ENCODE measurements around the gene SERINC3. TPM values are rescaled to one million over a fixed set of nuclear protein-coding genes. Genes with fewer than 3 reads are reported as not detected.

Gene SERINC3
- total RNA-seq, 1 experiment from 2014 or later, result 41.3 TPM

GRCh38 chr20:44494681-44495080 is 27.2 kb downstream of the SERINC3 start (continued):
- TF ChIP-seq ESRRA (CRISPR knock-in tag; IDR thresholded peaks at IDR 0.05; ENCODE audit: borderline replicate concordance) (no peak), JUN (CRISPR knock-in tag; IDR thresholded peaks at IDR 0.05) (no peak), ZNF396 (CRISPR knock-in tag; IDR thresholded peaks at IDR 0.05; ENCODE audit: borderline replicate concordance) (no peak), OVOL2 (CRISPR knock-in tag; IDR thresholded peaks at IDR 0.05; ENCODE audit: borderline replicate concordance) (no peak), MAX (CRISPR knock-in tag; IDR thresholded peaks at IDR 0.05) (no peak), NFATC4 (CRISPR knock-in tag; IDR thresholded peaks at IDR 0.05) (no peak), NR3C1 (CRISPR knock-in tag; conservative IDR thresholded peaks at IDR 0.05; ENCODE audit: low read depth) (no peak), PREB (CRISPR knock-in tag; IDR thresholded peaks at IDR 0.05; ENCODE audit: borderline replicate concordance) (no peak)
- TF ChIP-seq, protein P1, sequence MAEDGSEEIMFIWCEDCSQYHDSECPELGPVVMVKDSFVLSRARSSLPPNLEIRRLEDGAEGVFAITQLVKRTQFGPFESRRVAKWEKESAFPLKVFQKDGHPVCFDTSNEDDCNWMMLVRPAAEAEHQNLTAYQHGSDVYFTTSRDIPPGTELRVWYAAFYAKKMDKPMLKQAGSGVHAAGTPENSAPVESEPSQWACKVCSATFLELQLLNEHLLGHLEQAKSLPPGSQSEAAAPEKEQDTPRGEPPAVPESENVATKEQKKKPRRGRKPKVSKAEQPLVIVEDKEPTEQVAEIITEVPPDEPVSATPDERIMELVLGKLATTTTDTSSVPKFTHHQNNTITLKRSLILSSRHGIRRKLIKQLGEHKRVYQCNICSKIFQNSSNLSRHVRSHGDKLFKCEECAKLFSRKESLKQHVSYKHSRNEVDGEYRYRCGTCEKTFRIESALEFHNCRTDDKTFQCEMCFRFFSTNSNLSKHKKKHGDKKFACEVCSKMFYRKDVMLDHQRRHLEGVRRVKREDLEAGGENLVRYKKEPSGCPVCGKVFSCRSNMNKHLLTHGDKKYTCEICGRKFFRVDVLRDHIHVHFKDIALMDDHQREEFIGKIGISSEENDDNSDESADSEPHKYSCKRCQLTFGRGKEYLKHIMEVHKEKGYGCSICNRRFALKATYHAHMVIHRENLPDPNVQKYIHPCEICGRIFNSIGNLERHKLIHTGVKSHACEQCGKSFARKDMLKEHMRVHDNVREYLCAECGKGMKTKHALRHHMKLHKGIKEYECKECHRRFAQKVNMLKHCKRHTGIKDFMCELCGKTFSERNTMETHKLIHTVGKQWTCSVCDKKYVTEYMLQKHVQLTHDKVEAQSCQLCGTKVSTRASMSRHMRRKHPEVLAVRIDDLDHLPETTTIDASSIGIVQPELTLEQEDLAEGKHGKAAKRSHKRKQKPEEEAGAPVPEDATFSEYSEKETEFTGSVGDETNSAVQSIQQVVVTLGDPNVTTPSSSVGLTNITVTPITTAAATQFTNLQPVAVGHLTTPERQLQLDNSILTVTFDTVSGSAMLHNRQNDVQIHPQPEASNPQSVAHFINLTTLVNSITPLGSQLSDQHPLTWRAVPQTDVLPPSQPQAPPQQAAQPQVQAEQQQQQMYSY (CRISPR knock-in tag; IDR thresholded peaks at IDR 0.05), result no peak
- TF ChIP-seq, protein P2, sequence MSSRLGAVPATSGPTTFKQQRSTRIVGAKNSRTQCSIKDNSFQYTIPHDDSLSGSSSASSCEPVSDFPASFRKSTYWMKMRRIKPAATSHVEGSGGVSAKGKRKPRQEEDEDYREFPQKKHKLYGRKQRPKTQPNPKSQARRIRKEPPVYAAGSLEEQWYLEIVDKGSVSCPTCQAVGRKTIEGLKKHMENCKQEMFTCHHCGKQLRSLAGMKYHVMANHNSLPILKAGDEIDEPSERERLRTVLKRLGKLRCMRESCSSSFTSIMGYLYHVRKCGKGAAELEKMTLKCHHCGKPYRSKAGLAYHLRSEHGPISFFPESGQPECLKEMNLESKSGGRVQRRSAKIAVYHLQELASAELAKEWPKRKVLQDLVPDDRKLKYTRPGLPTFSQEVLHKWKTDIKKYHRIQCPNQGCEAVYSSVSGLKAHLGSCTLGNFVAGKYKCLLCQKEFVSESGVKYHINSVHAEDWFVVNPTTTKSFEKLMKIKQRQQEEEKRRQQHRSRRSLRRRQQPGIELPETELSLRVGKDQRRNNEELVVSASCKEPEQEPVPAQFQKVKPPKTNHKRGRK (CRISPR knock-in tag; IDR thresholded peaks at IDR 0.05; ENCODE audit: borderline replicate concordance), result no peak

- Mint-ChIP-seq H3K9me3 (no peaks in the 10 kb centered on the region), H3K4me1 (no peaks in the 10 kb centered on the region), H3K27ac (no peak overlapping the region), H3K36me3 (peaks cover 46% of the 10 kb centered on the region), H3K4me3 (no peak overlapping the region), H3K27me3 (ENCODE audit: low read depth) (no peaks in the 10 kb centered on the region)
- DNase-seq (ENCODE audit: low spot score) (no peak), ATAC-seq (no peak)
- ChIA-PET POLR2A (interaction anchor here (0.6 kb wide), 1 partner anchor 129 kb away, joined by 4 read pairs; no protein-coding TSS in a partner anchor), CTCF (no interaction called here)
- no peak for TF ChIP-seq ATF2 (CRISPR knock-in tag; IDR thresholded peaks at IDR 0.05; ENCODE audit: borderline replicate concordance, low read depth)
- no peak for TF ChIP-seq GABPB1 (CRISPR knock-in tag; IDR thresholded peaks at IDR 0.05)
Observed at GRCh38 chr20:44494266-44494665, 27.6 kb downstream of the SERINC3 start.

GRCh38 chr20:44491635-44492395 is 30.1 kb downstream of the SERINC3 start:
- DNase-seq (ENCODE audit: low spot score), result no peak
- ChIA-PET POLR2A (no interaction called here), CTCF (interaction anchor here (1.2 kb wide), 1 partner anchor 191 kb away, joined by 3 read pairs; no protein-coding TSS in a partner anchor)
- Mint-ChIP-seq H3K27ac (no peak overlapping the region), H3K4me3 (no peak overlapping the region), H3K9me3 (no peaks in the 10 kb centered on the region), H3K27me3 (ENCODE audit: low read depth) (no peaks in the 10 kb centered on the region), H3K36me3 (peaks cover 46% of the 10 kb centered on the region), H3K4me1 (no peaks in the 10 kb centered on the region)
- ATAC-seq, result no peak
- TF ChIP-seq ATF6 (CRISPR knock-in tag; IDR thresholded peaks at IDR 0.05) (no peak), AR (CRISPR knock-in tag; IDR thresholded peaks at IDR 0.05) (no peak), PREB (CRISPR knock-in tag; IDR thresholded peaks at IDR 0.05; ENCODE audit: borderline replicate concordance) (no peak), ERG (CRISPR knock-in tag; IDR thresholded peaks at IDR 0.05) (no peak)

Measured in WTC11 (cell line).